Mucosa of stomach (tissue), 1 donor: ENCODE data around the gene SLC7A11.

ENCODE experiments used
- H3K27me3 ChIP-seq: one replicate; pipeline ENCODE4 v1.7.0; 2013; ENCODE audit warnings: mild to moderate bottlenecking, low read length; ENCODE audit not compliant: control insufficient read depth, insufficient read depth
- H3K36me3 ChIP-seq: one replicate; pipeline ENCODE4 v1.7.0; 2013; ENCODE audit warnings: low read length; ENCODE audit not compliant: control insufficient read depth, insufficient read depth
- H3K4me1 ChIP-seq: one replicate; pipeline ENCODE4 v1.7.0; 2013; ENCODE audit warnings: mild to moderate bottlenecking, low read length; ENCODE audit not compliant: control insufficient read depth, insufficient read depth
- H3K4me3 ChIP-seq: one replicate; pipeline ENCODE4 v1.7.0; 2013; ENCODE audit warnings: low read length
- H3K9ac ChIP-seq: one replicate; pipeline ENCODE4 v1.7.0; 2013; ENCODE audit warnings: mild to moderate bottlenecking, low read length, moderate library complexity
- H3K9me3 ChIP-seq: one replicate; pipeline ENCODE4 v1.7.0; 2013; ENCODE audit warnings: mild to moderate bottlenecking, low read length, moderate library complexity; ENCODE audit not compliant: control insufficient read depth
- donor health status: Pancreatic carcinoma.

SLC7A11 gene

GRCh38 chr4:138115053-138115452 is 127.1 kb downstream of the SLC7A11 start:
- Histone ChIP-seq H3K27me3 (no peaks in the 10 kb centered on the region), H3K36me3 (no peaks in the 10 kb centered on the region), H3K4me1 (no peaks in the 10 kb centered on the region), H3K4me3 (no peak overlapping the region), H3K9me3 (no peaks in the 10 kb centered on the region), H3K9ac (no peak overlapping the region)

- Histone ChIP-seq H3K27me3 (no peaks in the 10 kb centered on the region), H3K9me3 (no peaks in the 10 kb centered on the region), H3K4me1 (no peaks in the 10 kb centered on the region), H3K9ac (no peak overlapping the region), H3K4me3 (no peak overlapping the region), H3K36me3 (no peaks in the 10 kb centered on the region)
Observed at GRCh38 chr4:138114434-138114833, 127.7 kb downstream of the SLC7A11 start.
